ENCODE results near the gene TBX15.

TBX15 gene

GRCh38 chr1:119027759-119028158, 39.6 kb upstream of the TBX15 start:
- Histone ChIP-seq H3K27ac (ENCODE audit: low read depth, low read length) (no peak overlapping the region), H3K9me3 (ENCODE audit: insufficient read depth, low read length) (no peaks in the 10 kb centered on the region), H3K9me2 (replicated peaks; ENCODE audit: insufficient read depth, low read length) (no peaks in the 10 kb centered on the region), H3K4me3 (ENCODE audit: insufficient read depth, low read length, poor library complexity, severe bottlenecking) (no peak overlapping the region), H2AFZ (ENCODE audit: low read depth, low read length, severe bottlenecking) (no peak overlapping the region), H3K27me3 (ENCODE audit: low read length) (no peaks in the 10 kb centered on the region), H3K36me3 (ENCODE audit: low read length) (no peaks in the 10 kb centered on the region), H3K9ac (ENCODE audit: low read length) (no peak overlapping the region), H3K79me2 (ENCODE audit: insufficient read depth, low read length) (no peaks in the 10 kb centered on the region), H3K4me2 (ENCODE audit: low read depth, low read length, poor library complexity, severe bottlenecking) (no peak overlapping the region), H4K20me1 (ENCODE audit: low read depth, low read length) (no peaks in the 10 kb centered on the region), H3F3A (ENCODE audit: insufficient read depth) (no peaks in the 10 kb centered on the region)
- TF ChIP-seq CTCF (IDR thresholded peaks at IDR 0.05; ENCODE audit: insufficient read depth, low read length, poor library complexity, severe bottlenecking) (no peak), EZH2phosphoT487 (conservative IDR thresholded peaks at IDR 0.05; ENCODE audit: low read length) (no peak)

- Histone ChIP-seq H3K79me2 (ENCODE audit: insufficient read depth, low read length) (no peaks in the 10 kb centered on the region), H3K4me2 (ENCODE audit: low read depth, low read length, poor library complexity, severe bottlenecking) (no peak overlapping the region), H3K4me3 (ENCODE audit: insufficient read depth, low read length, poor library complexity, severe bottlenecking) (no peak overlapping the region), H3K9me2 (replicated peaks; ENCODE audit: insufficient read depth, low read length) (no peaks in the 10 kb centered on the region), H3F3A (ENCODE audit: insufficient read depth) (no peaks in the 10 kb centered on the region), H2AFZ (ENCODE audit: low read depth, low read length, severe bottlenecking) (no peak overlapping the region), H3K36me3 (ENCODE audit: low read length) (no peaks in the 10 kb centered on the region), H3K9ac (ENCODE audit: low read length) (no peak overlapping the region), H3K27ac (ENCODE audit: low read depth, low read length) (no peak overlapping the region), H3K27me3 (ENCODE audit: low read length) (no peaks in the 10 kb centered on the region), H4K20me1 (ENCODE audit: low read depth, low read length) (no peaks in the 10 kb centered on the region), H3K9me3 (ENCODE audit: insufficient read depth, low read length) (no peaks in the 10 kb centered on the region)
- TF ChIP-seq CTCF (IDR thresholded peaks at IDR 0.05; ENCODE audit: insufficient read depth, low read length, poor library complexity, severe bottlenecking), result no peak
- no peak for TF ChIP-seq EZH2phosphoT487 (conservative IDR thresholded peaks at IDR 0.05; ENCODE audit: low read length)
Observed at GRCh38 chr1:119026956-119027355, 38.8 kb upstream of the TBX15 start.

GRCh38 chr1:119015547-119015946, 27.4 kb upstream of the TBX15 start:
- Histone ChIP-seq H3K4me2 (ENCODE audit: low read depth, low read length, poor library complexity, severe bottlenecking) (no peak overlapping the region), H3K9me3 (ENCODE audit: insufficient read depth, low read length) (no peaks in the 10 kb centered on the region), H3K27me3 (ENCODE audit: low read length) (no peaks in the 10 kb centered on the region), H3K4me3 (ENCODE audit: insufficient read depth, low read length, poor library complexity, severe bottlenecking) (no peak overlapping the region), H4K20me1 (ENCODE audit: low read depth, low read length) (no peaks in the 10 kb centered on the region), H3K9ac (ENCODE audit: low read length) (no peak overlapping the region), H3F3A (ENCODE audit: insufficient read depth) (no peaks in the 10 kb centered on the region), H3K9me2 (replicated peaks; ENCODE audit: insufficient read depth, low read length) (no peaks in the 10 kb centered on the region), H3K79me2 (ENCODE audit: insufficient read depth, low read length) (no peaks in the 10 kb centered on the region), H3K36me3 (ENCODE audit: low read length) (no peaks in the 10 kb centered on the region), H3K27ac (ENCODE audit: low read depth, low read length) (no peak overlapping the region), H2AFZ (ENCODE audit: low read depth, low read length, severe bottlenecking) (no peak overlapping the region)
- no peak for TF ChIP-seq EZH2phosphoT487 (conservative IDR thresholded peaks at IDR 0.05; ENCODE audit: low read length)
- TF ChIP-seq CTCF (IDR thresholded peaks at IDR 0.05; ENCODE audit: insufficient read depth, low read length, poor library complexity, severe bottlenecking), result no peak

Data from SU-DHL-6 (cell line).